ENCODE data around the gene EXOC6.

- TF ChIP-seq POLR2A (IDR thresholded peaks at IDR 0.05) (no peak), CTCF (IDR thresholded peaks at IDR 0.05) (no peak)
Observed at GRCh38 chr10:92907280-92907679, 59.0 kb downstream of the EXOC6 start.
